HUDEP-2 (cell line): Measurements from ENCODE around the gene ETFDH.
"Not testable (repeated sequence)": the region's sequence is repeated elsewhere in the genome, so short reads cannot be mapped to it uniquely, and the experiment has no call there.

Source experiments
- DNase-seq, 76 experiments: peaks; one replicate each; lab custom pipeline; 2025; ENCODE audit not compliant: unreplicated experiment in 76 of 76; lab: John Stamatoyannopoulos, UW

Gene ETFDH

GRCh38 chr4:158750379-158750778 lies 78.3 kb downstream of the ETFDH start:
- no peak for DNase-seq

GRCh38 chr4:158754385-158755180 lies 82.5 kb downstream of the ETFDH start:
- DNase-seq, result no peak

- not testable (repeated sequence) for DNase-seq
Observed at GRCh38 chr4:158755819-158756218, 83.7 kb downstream of the ETFDH start.

GRCh38 chr4:158756588-158756987 lies 84.5 kb downstream of the ETFDH start:
- DNase-seq, result no peak

- no peak for DNase-seq
Observed at GRCh38 chr4:158758142-158758541, 86.0 kb downstream of the ETFDH start.

- no peak for DNase-seq
Observed at GRCh38 chr4:158758703-158759102, 86.6 kb downstream of the ETFDH start.
